ENCODE measurements around the gene GJA3. TPM values are rescaled to one million over a fixed set of nuclear protein-coding genes. Genes with fewer than 3 reads are reported as not detected.

The GJA3 gene
- total and polyA plus RNA-seq, 10 of the 15 experiments (the other 5 are each of a cell fraction or from before 2014, with no cell fraction given), result 0.03 to 0.11 (median 0.04) TPM; not detected in 5

DNA sequence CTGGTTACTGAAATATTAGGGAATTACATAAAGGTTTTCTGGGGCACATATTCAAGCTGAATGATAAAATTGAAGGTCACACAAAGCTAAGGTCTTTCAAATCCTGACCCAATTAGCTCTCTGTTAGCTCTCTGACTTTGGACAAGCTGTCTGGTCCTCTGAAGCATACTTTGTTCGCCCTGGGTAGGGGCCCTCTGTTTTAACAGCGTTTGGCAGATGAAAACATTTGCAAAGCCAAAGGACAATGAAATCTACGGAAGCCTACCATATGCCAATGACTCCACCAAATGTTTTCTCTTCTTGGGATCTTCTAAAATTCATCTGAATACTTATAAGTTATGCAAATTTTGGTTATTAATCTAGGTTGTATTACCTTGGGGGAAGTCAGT is 14.5 kb upstream of the GJA3 start:
- CTCF ChIA-PET, result interaction anchor here (1.0 to 1.3 kb wide), 2 partner anchors 10 to 312 kb away, joined by 3 read pairs; no protein-coding TSS in a partner anchor
- no peaks in the 10 kb centered on the region for H3K27me3 ChIP-seq (replicated peaks in 1 of 2; ENCODE audit: control insufficient read depth in 2 of 2, insufficient read depth in 2 of 2, low read length in 1 of 2)
- no TSS peak for BruUV-seq (replicated peaks)

More for the DNA sequence above, 14.5 kb upstream of the GJA3 start:
- Histone ChIP-seq H4K20me1 (ENCODE audit: control insufficient read depth, insufficient read depth) (no peaks in the 10 kb centered on the region), H3K4me2 (ENCODE audit: control insufficient read depth, insufficient read depth) (peak overlapping the region; percentile 58), H2AFZ (ENCODE audit: control insufficient read depth, low read depth, low read length) (no peak overlapping the region; the same call in 1 of the 2 replicates), H3K27ac (ENCODE audit: control insufficient read depth, insufficient read depth) (no peak overlapping the region), H3K4me1 (ENCODE audit: control insufficient read depth, insufficient read depth, low read length) (peaks cover 8% of the 10 kb centered on the region), H3K9ac (ENCODE audit: control insufficient read depth, insufficient read depth, low read length) (no peak overlapping the region), H3K9me3 (replicated peaks; ENCODE audit: control insufficient read depth, insufficient read depth, low read length) (no peaks in the 10 kb centered on the region), H3K4me3 (no peak overlapping the region), H3K36me3 (ENCODE audit: control insufficient read depth in 2 of 2, insufficient read depth in 2 of 2, low read length in 1 of 2) (no peaks in the 10 kb centered on the region), H3K79me2 (ENCODE audit: control insufficient read depth, insufficient read depth, low read length) (no peaks in the 10 kb centered on the region)
- WGBS (ENCODE audit: insufficient coverage, insufficient replicate concordance, low lambda C conversion rate, missing lambda C conversion rate), result 96% methylated on average over 3 of the region's 3 CpGs
- FAIRE-seq (no peak), DNase-seq (ENCODE audit: low read depth, low spot score) (no peak), ATAC-seq (no peak)
- TF ChIP-seq ZNF384 (IDR thresholded peaks at IDR 0.05; ENCODE audit: borderline replicate concordance, low read depth, low read length) (no peak), ZBTB11 (CRISPR knock-in tag; IDR thresholded peaks at IDR 0.05) (no peak), HDGF (IDR thresholded peaks at IDR 0.05) (no peak), DPF2 (IDR thresholded peaks at IDR 0.05) (no peak), SUZ12 (IDR thresholded peaks at IDR 0.05; ENCODE audit: unreplicated experiment) (no peak), LARP7 (IDR thresholded peaks at IDR 0.05) (no peak), EGR1 (IDR thresholded peaks at IDR 0.05; ENCODE audit: borderline replicate concordance in 1 of 2, low read depth in 2 of 2, low read length in 2 of 2) (no peak), TAF1 (IDR thresholded peaks at IDR 0.05; ENCODE audit: borderline replicate concordance, low read depth, low read length) (no peak), SPI1 (IDR thresholded peaks at IDR 0.05; ENCODE audit: borderline replicate concordance, insufficient read depth, low read depth, low read length) (no peak), NR2F1 (conservative IDR thresholded peaks at IDR 0.05) (no peak), TCF12 (IDR thresholded peaks at IDR 0.05; ENCODE audit: low read depth, low read length) (no peak), KLF5 (IDR thresholded peaks at IDR 0.05; ENCODE audit: partially characterized antibody) (no peak), SREBF2 (IDR thresholded peaks at IDR 0.05; ENCODE audit: low read length) (no peak), NBN (IDR thresholded peaks at IDR 0.05) (no peak), SIX5 (IDR thresholded peaks at IDR 0.05; ENCODE audit: low read depth, low read length, severe bottlenecking) (no peak), BACH1 (IDR thresholded peaks at IDR 0.05; ENCODE audit: borderline replicate concordance) (no peak)
- TF ChIP-seq, protein P1, sequence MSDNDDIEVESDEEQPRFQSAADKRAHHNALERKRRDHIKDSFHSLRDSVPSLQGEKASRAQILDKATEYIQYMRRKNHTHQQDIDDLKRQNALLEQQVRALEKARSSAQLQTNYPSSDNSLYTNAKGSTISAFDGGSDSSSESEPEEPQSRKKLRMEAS (IDR thresholded peaks at IDR 0.05; ENCODE audit: low read depth, low read length), result no peak
- ChIA-PET SMC1A (ENCODE audit: uncharacterized antibody, unreplicated experiment) (no interaction called here), RAD21 (ENCODE audit: unreplicated experiment) (no interaction called here), POLR2A (no interaction called here)
- in situ Hi-C loops (cut with MboI) (loop anchor here (25.0 kb wide), 1 partner anchor 662 kb away; no protein-coding TSS in a partner anchor), intact Hi-C loops (cut with micrococcal nuclease; ENCODE audit: unreplicated experiment) (no loop called here)

Data from GM12878 (cell line).